SHP77 treated with DMSO at 0.1 percent for 48 hours (cell line): Measurements from ENCODE around the gene LYZL2.
A peak's percentile ranks its signal among the peaks of the same experiment; 100 is the strongest.
"Not testable (repeated sequence)": the region's sequence is repeated elsewhere in the genome, so short reads cannot be mapped to it uniquely, and the experiment has no call there.

Source experiments
- DNase-seq: peaks from one replicate; lab custom pipeline; 2025; lab: John Stamatoyannopoulos, UW

Gene LYZL2

DNA sequence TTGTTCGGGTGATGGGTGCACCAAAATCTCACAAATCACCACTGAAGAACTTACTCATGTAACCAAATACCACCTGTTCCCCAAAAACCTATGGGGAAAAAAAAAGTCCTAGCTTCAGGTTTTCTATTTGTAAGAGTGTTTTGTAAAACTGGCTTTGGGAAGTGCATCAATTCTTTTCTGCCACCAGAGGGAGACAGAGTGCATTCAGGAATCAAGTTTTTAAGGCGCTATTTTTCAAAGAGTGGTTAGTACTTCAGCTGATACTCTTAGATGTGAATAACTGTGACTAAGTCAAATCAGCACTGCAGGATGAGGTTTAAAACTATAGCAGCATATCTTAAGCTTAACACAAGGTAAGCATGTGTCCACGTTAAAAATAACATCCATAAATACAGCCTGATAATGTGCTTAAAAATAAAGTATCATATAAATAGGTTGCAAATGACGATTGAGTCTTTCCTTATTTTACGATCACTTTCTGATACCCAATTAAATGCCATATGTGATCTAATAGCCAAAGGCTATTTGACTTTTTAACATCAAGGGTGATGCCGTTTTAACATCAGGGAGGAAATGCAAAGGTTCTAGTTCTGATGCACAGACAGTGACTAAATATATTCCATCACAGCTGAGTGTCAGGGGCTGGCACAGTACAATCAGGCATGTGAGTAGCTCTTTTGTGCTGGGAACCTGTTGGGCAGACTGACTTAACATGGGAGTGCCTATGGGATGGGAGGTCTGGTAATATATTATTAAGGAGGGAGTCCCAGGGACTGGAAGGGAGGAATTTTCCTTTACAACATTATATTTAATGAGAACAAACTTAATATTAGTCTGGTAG, 10.6 kb upstream of the LYZL2 start:
- peak; percentile 11 for DNase-seq

DNA sequence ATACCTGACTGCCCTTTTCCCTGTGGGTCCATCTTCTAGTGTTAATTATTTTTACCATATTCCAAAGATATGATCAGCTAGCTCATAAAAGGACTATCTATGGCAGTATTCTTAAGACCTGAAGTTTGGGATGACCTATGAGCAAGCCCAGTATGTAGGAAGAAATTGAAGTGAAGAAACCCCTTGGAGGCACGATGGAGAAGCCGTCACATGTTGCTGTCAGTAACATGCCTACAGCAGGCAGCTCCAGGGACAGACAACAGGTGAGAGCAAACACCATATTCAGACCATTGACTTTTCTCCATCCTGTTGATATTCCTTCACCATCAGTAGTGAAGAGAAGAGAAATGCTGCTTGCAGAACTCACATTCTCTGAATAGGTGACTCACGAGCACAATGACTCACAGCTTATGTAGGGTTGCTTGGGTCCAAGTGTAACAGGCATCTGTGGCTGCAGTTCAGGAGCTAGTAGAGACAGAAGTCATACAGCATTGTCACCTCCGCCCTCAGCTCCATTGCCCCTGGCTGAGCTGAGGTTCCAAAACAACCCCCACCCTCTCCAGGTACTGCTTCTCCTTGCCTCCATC, 8.4 kb upstream of the LYZL2 start:
- no peak for DNase-seq

DNA sequence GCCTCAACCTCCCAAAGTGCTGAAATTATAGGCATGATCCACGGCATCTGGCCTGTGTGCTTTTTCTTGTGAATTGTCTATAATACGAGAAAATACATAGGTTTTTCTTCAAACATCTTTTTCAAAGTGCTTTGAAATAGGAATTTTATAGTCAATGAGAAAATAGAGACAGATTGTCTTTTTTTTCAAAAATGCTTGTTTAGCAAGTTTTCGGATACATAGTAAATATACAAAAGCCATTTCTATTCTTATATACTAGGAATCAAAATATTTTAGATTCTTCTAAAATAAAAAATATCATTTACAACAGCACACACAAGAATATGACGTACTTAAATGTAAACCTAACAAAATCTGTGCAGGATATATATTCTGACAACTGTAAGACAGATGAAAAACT, 1.6 kb upstream of the LYZL2 start:
- no peak for DNase-seq

DNA sequence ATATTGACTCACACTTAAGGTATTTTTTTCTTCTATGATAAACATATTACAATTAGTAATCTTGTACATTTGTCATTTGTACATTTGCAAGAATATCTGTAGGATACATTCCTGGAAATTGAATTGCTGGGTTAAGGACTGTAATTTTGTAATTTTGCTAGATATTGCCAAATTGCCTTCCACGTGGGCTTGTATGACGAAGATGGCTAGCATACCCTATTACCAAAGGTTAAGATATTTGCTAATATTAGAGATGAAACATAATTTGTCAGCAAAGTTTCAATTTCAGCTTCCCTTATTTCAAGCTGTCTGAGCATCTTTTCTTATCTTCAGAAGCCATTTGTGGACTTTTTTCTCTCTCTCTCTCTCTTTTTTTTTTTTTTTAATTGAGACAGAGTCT, 1.0 kb upstream of the LYZL2 start:
- no peak for DNase-seq

DNA sequence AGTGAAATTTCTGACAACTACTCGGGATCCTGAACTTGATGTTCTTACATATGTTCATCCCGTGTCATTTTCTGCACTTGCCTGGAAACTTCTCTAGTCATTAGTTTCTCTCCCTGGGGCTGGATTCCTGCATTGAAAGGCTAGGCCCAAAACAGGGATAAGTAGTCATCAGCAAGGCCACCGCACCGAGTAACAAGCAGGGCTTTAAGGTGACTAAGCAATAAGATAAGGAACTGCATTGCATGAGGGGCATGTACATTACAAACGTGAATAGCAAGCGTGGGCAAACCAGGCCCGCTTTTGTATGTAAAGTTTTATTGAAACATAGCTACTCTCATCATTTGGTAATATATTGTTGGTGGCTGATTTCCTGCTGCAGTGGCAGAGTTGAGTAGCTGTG, 977 bp downstream of the LYZL2 start:
- not testable (repeated sequence) for DNase-seq

DNA sequence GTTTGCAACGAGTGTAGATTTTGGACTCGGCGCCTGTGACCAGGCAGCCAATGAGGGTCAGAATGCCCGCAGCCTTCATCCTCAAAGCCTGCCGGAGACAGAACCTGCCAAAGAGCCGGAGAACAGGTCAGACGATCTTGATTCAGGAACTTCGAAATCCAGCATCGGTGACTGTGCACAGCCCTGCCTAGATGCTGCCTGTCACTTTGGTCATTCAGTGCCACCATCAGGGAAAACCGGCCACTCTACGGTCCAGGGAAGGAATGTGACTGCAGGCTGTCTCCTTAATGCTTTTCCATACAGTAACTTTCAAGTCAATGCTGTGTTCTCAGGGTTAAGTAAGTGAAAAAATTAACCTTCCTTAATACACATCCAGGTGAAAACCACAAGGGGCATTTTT, 2.7 kb downstream of the LYZL2 start:
- not testable (repeated sequence) for DNase-seq

DNA sequence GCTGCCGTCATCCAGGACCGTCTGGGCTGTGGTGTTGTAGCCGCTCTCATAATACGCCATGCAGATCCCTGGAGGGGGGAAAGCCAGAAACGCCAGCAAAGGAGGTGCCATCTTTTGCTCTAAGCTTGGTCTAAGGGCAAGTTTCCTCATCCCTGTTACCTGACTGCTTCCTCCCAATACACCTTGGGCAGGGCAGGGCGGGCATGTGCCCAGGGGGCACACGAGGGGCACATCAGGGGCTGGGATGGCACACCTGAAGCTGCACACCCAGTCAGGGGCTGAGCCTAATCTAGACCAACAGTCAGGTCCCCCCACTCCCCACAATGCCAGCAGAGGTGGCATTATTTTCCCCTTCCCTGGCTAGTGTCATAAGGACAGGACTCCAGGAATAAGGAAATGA, 3.4 kb downstream of the LYZL2 start:
- not testable (repeated sequence) for DNase-seq

DNA sequence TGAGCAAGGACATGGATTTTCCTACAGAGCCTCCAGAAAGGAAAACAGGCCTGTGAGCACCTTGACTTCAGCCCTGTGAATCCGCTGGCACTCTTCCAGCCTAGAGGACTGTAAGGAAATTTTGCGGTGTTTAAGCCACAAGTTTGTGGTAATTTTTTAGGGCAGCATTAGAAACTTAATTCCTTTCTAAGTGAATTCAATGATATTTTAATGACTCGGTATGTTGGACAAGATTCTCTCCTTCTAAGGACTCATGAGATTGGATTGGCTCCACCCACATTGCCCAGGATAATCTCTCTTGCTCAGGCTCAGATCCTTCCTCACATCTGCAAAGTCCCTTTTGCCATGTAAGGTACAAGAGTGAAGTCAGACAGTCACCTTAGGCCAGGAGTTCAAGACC, 4.5 kb downstream of the LYZL2 start:
- no peak for DNase-seq

DNA sequence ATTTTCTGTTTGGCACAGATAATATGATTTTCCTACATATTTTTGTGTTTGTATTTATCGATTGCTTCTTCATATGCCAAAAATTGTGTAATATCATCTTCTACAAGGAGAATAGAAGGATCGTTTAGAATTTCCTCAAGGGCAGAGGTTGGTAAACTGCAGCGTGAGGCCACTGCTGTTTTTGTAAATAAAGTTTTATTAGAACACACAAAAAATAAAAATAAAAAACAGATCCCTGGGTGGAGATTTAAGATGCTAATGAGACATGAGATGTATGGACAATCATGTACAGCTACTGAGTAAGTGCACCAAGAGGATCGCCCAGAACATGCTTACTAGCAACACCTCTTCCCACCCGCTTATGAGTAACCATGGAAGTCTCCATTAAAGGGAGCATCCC, 9.6 kb downstream of the LYZL2 start:
- no peak for DNase-seq

DNA sequence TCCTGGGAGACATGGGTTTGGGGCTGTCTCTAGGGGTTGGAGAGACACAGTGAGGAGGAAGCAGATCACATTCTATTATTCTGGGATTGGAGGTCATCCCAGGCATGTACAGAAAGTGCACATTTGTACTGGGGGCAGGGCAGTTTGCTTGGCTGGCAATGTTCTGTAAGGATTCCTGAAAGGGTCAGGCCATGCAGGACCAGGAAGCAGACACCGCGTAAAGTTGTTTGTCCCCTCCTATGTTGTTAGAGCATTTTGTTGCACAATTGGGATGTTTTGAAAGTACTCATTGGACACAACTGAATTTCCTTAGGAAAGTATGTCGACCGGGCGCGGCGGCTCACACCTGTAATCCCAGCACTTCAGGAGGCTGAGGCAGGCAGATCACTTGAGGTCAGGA, 12.5 kb downstream of the LYZL2 start:
- DNase-seq = no peak

DNA sequence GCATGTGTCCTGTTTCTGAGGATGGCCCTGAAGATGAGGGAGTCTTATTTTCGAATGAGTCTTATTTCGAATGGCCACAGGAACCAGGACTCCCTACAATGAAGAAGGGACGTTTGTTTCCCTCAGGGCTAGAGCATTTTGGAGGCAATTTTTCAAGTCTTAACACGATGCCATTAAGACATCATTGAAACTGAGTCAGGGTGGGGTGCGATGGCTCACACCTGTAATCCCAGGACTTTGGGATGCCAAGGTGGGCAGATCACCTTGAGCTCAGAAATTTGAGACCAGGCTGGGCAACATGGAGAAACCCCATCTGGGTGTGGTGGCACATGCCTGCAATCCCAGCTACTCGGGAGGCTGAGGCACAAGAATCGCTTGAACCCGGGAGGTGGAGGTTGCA, 18.5 kb downstream of the LYZL2 start:
- not testable (repeated sequence) for DNase-seq

DNA sequence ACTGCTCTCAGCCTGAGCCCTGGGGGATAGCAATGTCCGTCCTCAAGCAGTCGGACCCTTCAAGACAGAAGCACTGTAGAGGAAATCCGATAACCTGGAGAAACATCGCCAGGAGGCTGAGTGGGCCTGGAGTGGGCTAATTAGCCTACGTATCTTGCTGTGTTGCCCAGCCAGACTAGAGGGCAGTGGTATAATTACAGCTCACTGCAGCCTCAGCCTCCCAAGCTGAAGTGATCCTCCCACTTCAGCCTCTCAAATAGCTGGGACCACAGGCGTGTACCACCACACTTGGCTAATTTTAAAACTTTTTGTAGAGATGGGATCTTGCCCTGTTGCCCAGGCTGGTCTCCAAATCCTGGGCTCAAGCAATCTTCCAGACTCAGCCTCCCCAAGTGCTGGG, 21.7 kb downstream of the LYZL2 start:
- DNase-seq = no peak

DNA sequence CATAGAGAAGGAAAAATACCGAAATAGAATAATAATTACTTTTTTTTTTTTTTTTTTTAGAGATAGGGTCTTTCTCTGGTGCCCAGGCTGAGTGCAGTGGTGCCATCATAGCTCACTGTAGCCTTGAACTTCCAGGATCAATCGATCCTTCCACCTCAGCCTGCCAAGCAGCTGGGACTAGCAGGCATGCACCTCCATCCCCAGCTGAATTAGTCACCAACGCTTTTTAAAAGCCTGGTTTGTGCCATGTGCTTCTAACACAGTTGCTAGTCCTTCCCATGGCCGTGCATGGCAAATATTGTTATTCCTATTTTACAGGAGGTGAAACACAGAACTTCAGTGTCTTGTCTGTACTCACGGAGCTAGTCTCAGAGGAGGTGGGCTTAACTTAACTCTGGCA, 23.2 kb downstream of the LYZL2 start:
- no peak for DNase-seq

DNA sequence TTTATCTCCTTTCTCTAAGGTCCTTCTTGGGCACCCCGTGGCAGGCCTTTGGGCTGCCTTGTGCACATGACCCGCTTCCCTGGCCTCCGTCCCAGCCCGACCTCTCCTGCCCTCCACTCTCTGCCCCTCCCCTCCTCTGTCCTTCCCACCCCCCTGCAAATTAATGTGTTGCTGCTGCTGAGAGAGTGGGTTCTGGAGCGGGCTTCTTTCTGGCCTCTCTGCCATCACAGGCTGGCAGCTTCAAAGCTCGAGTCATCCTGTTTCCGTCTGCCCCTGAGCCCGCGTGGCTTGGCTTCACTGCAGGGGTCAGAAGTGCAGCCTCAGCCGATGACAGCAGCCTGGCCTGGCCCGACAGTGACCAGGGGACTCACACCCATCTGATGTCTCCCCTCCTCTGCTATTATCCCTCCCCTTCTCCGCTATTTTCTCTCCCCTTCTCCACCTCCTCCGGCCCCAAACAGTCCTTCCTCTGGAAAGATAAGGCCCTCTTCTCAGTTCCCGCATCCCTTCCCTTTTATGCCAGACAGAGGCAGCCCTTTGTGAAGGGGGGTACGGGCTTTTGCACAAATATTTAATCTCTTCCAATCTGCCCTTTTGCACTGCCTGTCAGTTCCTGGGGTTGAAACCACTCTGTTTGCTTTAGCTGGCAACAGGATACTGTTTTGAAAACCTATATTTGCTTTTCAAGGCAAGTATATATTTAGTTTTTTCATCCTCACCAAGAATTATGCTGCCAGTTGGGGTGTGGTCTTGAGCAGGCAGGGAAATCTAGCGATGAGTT, 24.0 kb downstream of the LYZL2 start:
- DNase-seq = peak; percentile 7

DNA sequence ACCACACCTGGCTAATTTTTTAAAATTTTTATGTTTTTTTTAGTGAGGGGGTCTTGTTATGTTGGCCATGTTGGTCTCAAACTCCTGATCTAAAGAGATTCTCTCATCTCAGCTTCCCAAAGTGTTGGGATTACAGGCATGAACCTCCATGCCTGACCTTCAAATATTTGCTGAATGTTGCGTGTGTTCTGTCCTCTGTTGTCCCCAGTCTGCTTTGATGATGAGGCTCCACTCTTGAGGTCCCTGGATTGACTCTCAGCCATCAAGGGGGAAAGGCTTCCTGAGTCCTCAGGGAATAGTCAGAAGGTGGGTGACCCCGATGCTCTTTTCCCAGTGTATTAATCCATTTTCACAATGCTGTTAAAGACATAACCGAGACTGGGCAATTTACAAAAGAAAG, 26.0 kb downstream of the LYZL2 start:
- no peak for DNase-seq

DNA sequence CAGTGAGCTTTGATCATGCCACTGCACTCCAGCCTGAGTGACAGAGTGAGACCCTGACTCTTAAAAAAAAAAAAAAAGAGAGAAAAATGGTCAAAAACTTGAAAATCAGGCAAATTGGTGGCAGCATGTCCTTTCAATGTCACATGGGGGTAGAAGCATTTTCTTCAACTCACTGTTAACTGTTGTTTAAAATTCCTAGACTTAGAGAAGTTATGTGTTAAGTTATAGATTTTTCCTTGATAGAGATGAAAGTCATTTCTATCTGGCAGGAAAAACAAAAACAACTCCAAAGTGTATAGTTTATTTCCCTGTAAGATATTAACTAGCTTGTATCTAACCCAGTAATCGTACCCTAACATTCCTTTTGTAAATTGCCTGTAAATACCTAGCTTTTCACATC, 26.8 kb downstream of the LYZL2 start:
- no peak for DNase-seq

DNA sequence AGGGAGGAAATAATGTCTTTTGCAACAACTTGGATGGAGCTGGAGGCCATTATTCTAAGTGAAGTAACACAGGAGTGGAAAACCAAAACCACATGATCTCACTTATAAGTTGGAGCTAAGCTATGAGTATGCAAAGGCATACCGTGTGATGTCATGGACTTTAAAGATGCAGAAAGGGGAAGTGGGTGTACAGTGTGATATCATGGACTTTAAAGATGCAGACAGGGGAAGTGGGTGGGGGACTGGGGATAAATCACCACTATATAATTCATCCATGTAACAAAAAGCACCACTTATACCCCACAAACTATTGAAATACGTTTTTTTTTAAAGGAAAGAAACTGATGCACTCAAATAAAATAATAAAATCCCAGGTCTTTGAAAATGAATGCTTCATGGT, 29.5 kb downstream of the LYZL2 start:
- DNase-seq = no peak

DNA sequence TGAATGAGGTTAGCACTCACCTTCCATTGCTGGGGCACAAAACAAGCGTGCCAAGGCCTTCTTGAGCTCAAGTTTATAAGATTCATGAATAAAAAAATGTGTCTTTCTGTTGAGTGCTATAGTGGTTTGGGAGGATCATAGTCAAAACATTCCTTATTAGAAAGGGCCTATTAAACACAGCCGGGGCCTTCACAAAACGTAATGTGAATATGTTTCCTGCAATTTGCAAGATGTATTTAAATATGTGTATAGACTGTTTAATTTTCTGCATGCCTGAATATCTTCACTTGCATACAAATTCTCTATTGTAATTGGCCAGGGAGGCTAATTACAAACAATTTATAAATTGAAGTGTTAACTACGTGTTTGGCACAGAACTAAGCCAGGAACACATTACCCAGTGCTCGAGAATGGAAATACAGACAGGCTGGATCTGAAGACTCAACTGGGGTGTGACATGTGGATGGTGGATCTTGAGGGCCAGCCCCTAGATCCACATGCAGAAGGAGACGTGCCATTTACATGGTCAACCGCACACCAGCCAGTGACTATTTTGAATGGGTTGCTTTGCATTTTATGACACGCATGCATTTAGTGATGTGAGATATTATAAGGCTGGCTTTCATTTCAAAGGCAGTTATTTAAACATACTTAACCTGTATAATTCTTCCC, 31.3 kb downstream of the LYZL2 start:
- no peak for DNase-seq

DNA sequence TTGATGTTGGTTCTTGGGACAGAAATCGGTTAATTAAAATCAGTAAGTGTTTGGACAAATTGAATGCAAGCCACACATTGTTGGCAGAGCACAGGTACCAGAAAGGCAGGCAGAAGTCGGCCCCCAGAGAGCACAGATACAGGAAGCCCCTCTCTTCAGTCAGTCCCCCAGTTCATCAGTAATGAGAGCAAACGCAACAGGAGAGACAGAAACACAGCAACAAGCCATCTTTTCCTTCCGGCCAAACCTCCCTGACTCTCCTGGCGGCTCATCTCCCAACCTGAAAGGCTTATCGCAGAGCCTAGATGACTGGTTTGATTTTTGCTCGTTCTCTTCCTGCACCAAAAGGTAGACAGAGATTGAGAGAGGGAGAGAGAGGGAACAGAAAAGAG, 32.1 kb downstream of the LYZL2 start:
- not testable (repeated sequence) for DNase-seq

DNA sequence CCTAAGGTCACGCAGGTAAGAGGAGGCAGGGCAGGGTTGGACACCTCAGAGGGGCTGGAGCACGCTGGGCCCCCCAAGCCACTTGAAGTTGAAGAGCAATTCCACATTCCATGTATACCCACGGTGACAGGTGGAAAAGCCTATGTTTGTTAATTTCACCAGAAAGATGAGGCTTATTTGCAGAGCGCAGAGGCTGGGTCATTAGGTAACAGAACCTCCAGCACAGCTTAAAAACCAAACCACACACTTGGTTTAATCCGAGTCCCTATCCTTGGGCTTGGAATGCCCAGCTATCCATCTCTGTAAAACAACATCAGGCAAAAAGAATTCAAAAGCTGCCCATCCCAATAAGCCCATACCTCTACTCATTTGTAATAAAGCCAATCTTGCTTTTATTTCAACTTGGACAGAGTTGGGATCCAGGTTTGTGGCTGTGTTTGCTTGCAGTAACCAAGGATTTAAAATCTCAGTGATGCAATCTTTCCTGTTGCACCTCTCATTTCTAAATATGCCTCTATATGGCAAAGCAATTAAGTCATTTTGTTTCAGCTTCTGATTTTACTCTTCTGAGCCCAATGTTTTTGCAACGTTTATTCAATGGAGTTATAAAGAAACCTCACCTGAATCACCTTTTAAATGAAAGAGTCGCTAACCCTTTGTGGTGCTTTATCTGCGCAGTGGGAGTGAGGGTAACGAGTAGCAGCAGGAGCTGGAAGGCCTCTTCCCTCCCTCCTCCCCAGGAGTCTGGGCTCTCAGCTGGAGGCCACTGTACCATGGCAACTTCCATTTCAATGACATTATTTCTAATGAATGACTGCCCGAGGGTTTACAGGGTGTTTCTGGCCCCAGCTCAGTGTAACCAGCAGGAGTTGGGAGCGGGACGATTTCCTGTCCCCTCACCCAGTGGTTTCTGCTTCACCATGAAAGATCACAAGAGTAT, 32.8 kb downstream of the LYZL2 start:
- not testable (repeated sequence) for DNase-seq

DNA sequence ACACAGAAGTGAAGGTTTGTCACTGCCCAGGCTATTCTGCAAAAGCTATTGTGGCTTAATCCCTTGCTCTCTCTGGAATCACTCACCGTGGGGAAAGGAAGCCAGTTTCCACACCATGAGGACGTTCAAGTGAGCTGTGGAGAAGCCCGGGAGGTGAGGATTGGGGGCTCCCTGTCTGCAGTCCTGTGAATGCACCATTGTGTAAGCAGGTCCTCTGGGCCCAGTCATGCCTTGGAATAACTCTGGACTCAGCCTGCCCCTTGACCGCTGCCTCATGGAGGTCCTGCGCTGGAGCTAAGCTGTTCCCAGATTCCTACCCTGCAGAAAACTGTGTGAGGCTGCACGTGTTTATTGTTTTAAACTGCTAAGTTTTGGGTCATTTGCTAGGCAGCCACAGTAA, 33.5 kb downstream of the LYZL2 start:
- DNase-seq = no peak
